ENCODE results near the gene PSME2. TPM values are rescaled to one million over a fixed set of nuclear protein-coding genes. Genes with fewer than 3 reads are reported as not detected.
A peak's percentile ranks its signal among the peaks of the same experiment; 100 is the strongest.

PSME2 gene
- total RNA-seq, 1 donor from 2014 or later, result 125 TPM

GRCh38 chr14:24117179-24117578 lies 29.2 kb downstream of the PSME2 start:
- peaks cover 2% of the 10 kb centered on the region for H3K36me3 Mint-ChIP-seq (ENCODE audit: low read depth)
- H3K9me3 Mint-ChIP-seq, result no peaks in the 10 kb centered on the region
- peaks cover 26% of the 10 kb centered on the region for H3K4me1 Mint-ChIP-seq
- no peak for DNase-seq (ENCODE audit: low read depth, low spot score)
- H3K4me3 Mint-ChIP-seq, result no peak overlapping the region
- TF ChIP-seq CTCF (conservative IDR thresholded peaks at IDR 0.05), result no peak
- H3K27ac Mint-ChIP-seq (ENCODE audit: unreplicated experiment), result no peak overlapping the region
- no peaks in the 10 kb centered on the region for H3K27me3 Mint-ChIP-seq (ENCODE audit: low read depth)

- H3K4me3 Mint-ChIP-seq, result peak overlapping the region; percentile 99
- peaks cover 26% of the 10 kb centered on the region for H3K4me1 Mint-ChIP-seq
- no peaks in the 10 kb centered on the region for H3K9me3 Mint-ChIP-seq
- no peaks in the 10 kb centered on the region for H3K27me3 Mint-ChIP-seq (ENCODE audit: low read depth)
- peaks cover 2% of the 10 kb centered on the region for H3K36me3 Mint-ChIP-seq (ENCODE audit: low read depth)
- DNase-seq (ENCODE audit: low read depth, low spot score), result no peak
- no peak overlapping the region for H3K27ac Mint-ChIP-seq (ENCODE audit: unreplicated experiment)
- TF ChIP-seq CTCF (conservative IDR thresholded peaks at IDR 0.05), result no peak
Observed at GRCh38 chr14:24116128-24116814, 30.1 kb downstream of the PSME2 start.

- no peaks in the 10 kb centered on the region for H3K27me3 Mint-ChIP-seq (ENCODE audit: low read depth)
- no peak for DNase-seq (ENCODE audit: low read depth, low spot score)
- peak overlapping the region; percentile 99 for H3K4me3 Mint-ChIP-seq
- peaks cover 26% of the 10 kb centered on the region for H3K4me1 Mint-ChIP-seq
- peak overlapping the region; percentile 99 for H3K27ac Mint-ChIP-seq (ENCODE audit: unreplicated experiment)
- no peak for TF ChIP-seq CTCF (conservative IDR thresholded peaks at IDR 0.05)
- H3K36me3 Mint-ChIP-seq (ENCODE audit: low read depth), result peaks cover 2% of the 10 kb centered on the region
- no peaks in the 10 kb centered on the region for H3K9me3 Mint-ChIP-seq
Observed at GRCh38 chr14:24115422-24116127, 30.8 kb downstream of the PSME2 start.

GRCh38 chr14:24114532-24115421 lies 31.6 kb downstream of the PSME2 start, which contains the start of the genes DCAF11 and NRL:
Gene DCAF11 (plus strand): TSS chr14:24114777. CDS start chr14:24115595, 818 bp downstream.
Gene NRL (minus strand): TSS chr14:24114949. CDS start chr14:24082848, 32,101 bp downstream.
- Mint-ChIP-seq H3K36me3 (ENCODE audit: low read depth) (peaks cover 2% of the 10 kb centered on the region), H3K27ac (ENCODE audit: unreplicated experiment) (peak within 1 kb of the TSS; percentile 99), H3K4me1 (peaks cover 26% of the 10 kb centered on the region), H3K4me3 (peak within 1 kb of the TSS; percentile 99), H3K9me3 (no peaks in the 10 kb centered on the region), H3K27me3 (ENCODE audit: low read depth) (no peaks in the 10 kb centered on the region)
- no peak for TF ChIP-seq CTCF (conservative IDR thresholded peaks at IDR 0.05)
- peak; percentile 97 for DNase-seq (ENCODE audit: low read depth, low spot score)

GRCh38 chr14:24113801-24114531 lies 32.4 kb downstream of the PSME2 start:
- peaks cover 2% of the 10 kb centered on the region for H3K36me3 Mint-ChIP-seq (ENCODE audit: low read depth)
- no peaks in the 10 kb centered on the region for H3K27me3 Mint-ChIP-seq (ENCODE audit: low read depth)
- no peaks in the 10 kb centered on the region for H3K9me3 Mint-ChIP-seq
- peak overlapping the region; percentile 99 for H3K27ac Mint-ChIP-seq (ENCODE audit: unreplicated experiment)
- no peak for TF ChIP-seq CTCF (conservative IDR thresholded peaks at IDR 0.05)
- H3K4me1 Mint-ChIP-seq, result peaks cover 27% of the 10 kb centered on the region
- DNase-seq (ENCODE audit: low read depth, low spot score), result peak; percentile 63
- H3K4me3 Mint-ChIP-seq, result peak overlapping the region; percentile 99

Data from neural crest cell (in vitro differentiated cells).